PC-9 (cell line): ENCODE measurements around the gene VEPH1. TPM values are rescaled to one million over a fixed set of nuclear protein-coding genes. Genes with fewer than 3 reads are reported as not detected.

Experiments used
- BruUV-seq: library from RNA; stranded (reverse); fragments of 400-500 nt; replicated peaks from 2 replicates; lab custom pipeline; 2021; lab: Mats Ljungman, UMichigan
- CTCF ChIA-PET: fragments of 300-600 bp; sonication (Branson Sonifier 250); formaldehyde crosslinking; loops from one replicate; lab custom pipeline; 2022; ENCODE audit warnings: antibody characterized with exemption; lab: Charles Lee
- POLR2A ChIA-PET: fragments of 300-600 bp; sonication (Branson Sonifier 250); formaldehyde crosslinking; loops from one replicate; lab custom pipeline; 2022; ENCODE audit warnings: antibody characterized with exemption; ENCODE audit not compliant: unreplicated experiment; lab: Charles Lee
- DNase-seq, 2 experiments: peaks; one replicate each; pipeline versions ENCODE4 v3.0.0 to v3.0.0-alpha.2; 2015 to 2022; ENCODE audit warnings: mixed read lengths in 1 of 2
- H2AFZ ChIP-seq: fragments of 200-600 bp; sonication (generic); 2 replicates; pipeline ENCODE4 v1.8.1; 2017; ENCODE audit warnings: antibody characterized with exemption
- H3F3A ChIP-seq: fragments of 200-600 bp; sonication (generic); 2 replicates; pipeline ENCODE4 v1.8.1; 2017; ENCODE audit warnings: antibody characterized with exemption, mild to moderate bottlenecking, low read depth; ENCODE audit not compliant: insufficient read depth
- H3K27ac ChIP-seq: fragments of 200-600 bp; sonication (generic); 2 replicates; pipeline ENCODE4 v1.6.1; 2016; ENCODE audit warnings: mixed run types
- H3K27me3 ChIP-seq: fragments of 200-600 bp; sonication (generic); 2 replicates; pipeline ENCODE4 v1.6.1; 2016; ENCODE audit warnings: low read depth, mixed run types; ENCODE audit not compliant: insufficient read depth
- H3K36me3 ChIP-seq: fragments of 200-600 bp; sonication (generic); 2 replicates; pipeline ENCODE4 v1.6.1; 2016; ENCODE audit warnings: low read depth, mixed run types
- H3K4me1 ChIP-seq: fragments of 200-600 bp; sonication (generic); replicated peaks from 2 replicates; pipeline ENCODE4 v1.6.1; 2016; ENCODE audit warnings: mixed run types; ENCODE audit not compliant: insufficient read depth
- H3K4me2 ChIP-seq: fragments of 200-600 bp; sonication (generic); 2 replicates; pipeline ENCODE4 v1.6.1; 2017; ENCODE audit warnings: mixed run types
- H3K4me3 ChIP-seq: fragments of 200-600 bp; sonication (generic); 2 replicates; pipeline ENCODE4 v1.6.1; 2016; ENCODE audit warnings: mixed run types
- H3K79me2 ChIP-seq: fragments of 200-600 bp; sonication (generic); 2 replicates; pipeline ENCODE4 v1.6.1; 2017; ENCODE audit warnings: low read depth, mixed run types
- H3K9me2 ChIP-seq: fragments of 200-600 bp; sonication (generic); 2 replicates; pipeline ENCODE4 v1.8.1; 2017; ENCODE audit warnings: mild to moderate bottlenecking; ENCODE audit not compliant: insufficient read depth
- H3K9me3 ChIP-seq: fragments of 200-600 bp; sonication (generic); 2 replicates; pipeline ENCODE4 v1.8.1; 2016; ENCODE audit warnings: low read depth; ENCODE audit not compliant: insufficient read depth
- H4K20me1 ChIP-seq: fragments of 200-600 bp; sonication (generic); 2 replicates; pipeline ENCODE4 v1.8.1; 2017; ENCODE audit not compliant: insufficient read depth
- CTCF ChIP-seq: fragments of 200-600 bp; sonication (generic); conservative IDR thresholded peaks from 2 replicates; pipeline ENCODE4 v1.6.1; 2017; ENCODE audit warnings: mixed run types, antibody characterized with exemption, mild to moderate bottlenecking, moderate library complexity
- EZH2 ChIP-seq: fragments of 200-600 bp; sonication (generic); IDR thresholded peaks from 2 replicates; pipeline ENCODE4 v1.8.0; 2017; ENCODE audit warnings: antibody characterized with exemption, low read depth
- intact Hi-C: fragments of 100-400 bp; cut with micrococcal nuclease; formaldehyde crosslinking; loops from one replicate; pipeline ENCODE4 v1.10.0; 2022; ENCODE audit not compliant: unreplicated experiment
- total RNA-seq: library from RNA; stranded (reverse); gene quantifications from 2 replicates; pipeline ENCODE4 v1.2.3, GENCODE V29; 2021

The VEPH1 gene
- total RNA-seq, 1 experiment from 2014 or later, result 4.0 TPM

GRCh38 chr3:157319672-157320071 is 183.5 kb downstream of the VEPH1 start:
- Histone ChIP-seq H3K27ac (no peak overlapping the region), H3K4me1 (no peaks in the 10 kb centered on the region), H2AFZ (no peak overlapping the region), H3K79me2 (no peaks in the 10 kb centered on the region), H3K4me3 (no peak overlapping the region), H3K9me2 (peaks cover 5% of the 10 kb centered on the region; the same call in 1 of the 2 replicates), H3K27me3 (no peaks in the 10 kb centered on the region), H3K4me2 (no peak overlapping the region), H3K9me3 (peaks cover 3% of the 10 kb centered on the region; the same call in 1 of the 2 replicates), H3F3A (no peaks in the 10 kb centered on the region), H3K36me3 (no peaks in the 10 kb centered on the region), H4K20me1 (no peaks in the 10 kb centered on the region)
- CTCF ChIA-PET, result no interaction called here
- POLR2A ChIA-PET, result no interaction called here
- TF ChIP-seq EZH2 (no peak), CTCF (no peak)
- no TSS peak for BruUV-seq
- intact Hi-C loops, result no loop called here
- DNase-seq, result no peak

GRCh38 chr3:157318639-157319288 is 184.5 kb downstream of the VEPH1 start:
- H2AFZ ChIP-seq, result no peak overlapping the region
- no peak for DNase-seq
- H3F3A ChIP-seq, result no peaks in the 10 kb centered on the region
- no peak overlapping the region for H3K4me3 ChIP-seq
- no TSS peak for BruUV-seq
- H3K4me1 ChIP-seq, result no peaks in the 10 kb centered on the region
- POLR2A ChIA-PET, result no interaction called here
- no peaks in the 10 kb centered on the region for H3K27me3 ChIP-seq
- CTCF ChIA-PET, result no interaction called here
- intact Hi-C loops, result no loop called here
- no peaks in the 10 kb centered on the region for H3K36me3 ChIP-seq
- peaks cover 3% of the 10 kb centered on the region; the same call in 1 of the 2 replicates for H3K9me3 ChIP-seq
- H3K27ac ChIP-seq, result no peak overlapping the region
- TF ChIP-seq CTCF, result no peak
- TF ChIP-seq EZH2, result no peak
- H4K20me1 ChIP-seq, result no peaks in the 10 kb centered on the region
- no peaks in the 10 kb centered on the region for H3K79me2 ChIP-seq
- H3K9me2 ChIP-seq, result peaks cover 5% of the 10 kb centered on the region; the same call in 1 of the 2 replicates
- H3K4me2 ChIP-seq, result no peak overlapping the region

- H4K20me1 ChIP-seq, result no peaks in the 10 kb centered on the region
Observed at GRCh38 chr3:157317895-157318294, 185.3 kb downstream of the VEPH1 start.

More at GRCh38 chr3:157317895-157318294, 185.3 kb downstream of the VEPH1 start:
- no peak overlapping the region for H3K27ac ChIP-seq
- no peaks in the 10 kb centered on the region for H3K4me1 ChIP-seq
- peaks cover 3% of the 10 kb centered on the region; the same call in 1 of the 2 replicates for H3K9me3 ChIP-seq
- no peak for DNase-seq
- no peak for TF ChIP-seq CTCF
- TF ChIP-seq EZH2, result no peak
- no peaks in the 10 kb centered on the region for H3K36me3 ChIP-seq
- no peak overlapping the region for H3K4me2 ChIP-seq
- no peaks in the 10 kb centered on the region for H3K79me2 ChIP-seq
- no peak overlapping the region for H3K4me3 ChIP-seq
- ChIA-PET CTCF (no interaction called here), POLR2A (no interaction called here)
- no peaks in the 10 kb centered on the region for H3K27me3 ChIP-seq
- H3F3A ChIP-seq, result no peaks in the 10 kb centered on the region
- BruUV-seq, result no TSS peak
- peaks cover 5% of the 10 kb centered on the region; the same call in 1 of the 2 replicates for H3K9me2 ChIP-seq
- intact Hi-C loops, result no loop called here
- H2AFZ ChIP-seq, result no peak overlapping the region
